A549 (cell line): ENCODE data around the gene TBPL2.

Experiments
- CTCF ChIP-seq: fragments of >200 bp; sonication (Bioruptor Twin); formaldehyde crosslinking; IDR thresholded peaks from 3 replicates; pipeline ENCODE4 v1.5.1; 2016
- E2F6 ChIP-seq: IDR thresholded peaks from 2 replicates; pipeline ENCODE4 v1.6.1; 2012; ENCODE audit warnings: low read depth, borderline replicate concordance
- EP300 ChIP-seq, 2 experiments: fragments of >200 bp; sonication (Bioruptor Twin); formaldehyde crosslinking; IDR thresholded peaks; 2 replicates in 1 of 2; 3 replicates in 1 of 2; pipeline ENCODE4 v1.6.1; 2016 to 2017
- JUN ChIP-seq, 2 experiments: fragments of >200 bp; sonication (Bioruptor Twin); formaldehyde crosslinking; IDR thresholded peaks; 2 replicates in 1 of 2; 3 replicates in 1 of 2; pipeline ENCODE4 v1.6.1; 2016 to 2017
- MAX ChIP-seq: IDR thresholded peaks from 2 replicates; pipeline ENCODE4 v1.6.1; 2012
- RAD21 ChIP-seq, 2 experiments: fragments of >200 bp in 1 of 2; sonication (Bioruptor Twin) in 1 of 2; formaldehyde crosslinking in 1 of 2; IDR thresholded peaks in 1 of 2; conservative IDR thresholded peaks in 1 of 2; 2 replicates in 1 of 2; 3 replicates in 1 of 2; pipeline ENCODE4 v1.6.1; 2012 to 2018; ENCODE audit warnings: inconsistent platforms in 1 of 2
- TF ChIP-seq, protein P1 (sequence below): fragments of 200-600 bp; sonication (generic); IDR thresholded peaks from 2 replicates; pipeline ENCODE4 v1.6.1; 2016; ENCODE audit warnings: antibody characterized with exemption, mild to moderate bottlenecking, moderate library complexity

GRCh38 chr14:55457496-55457895, 17.1 kb upstream of the TBPL2 start:
- TF ChIP-seq E2F6, result no peak
- no peak for TF ChIP-seq RAD21 (conservative IDR thresholded peaks at IDR 0.05 in 1 of 2, IDR thresholded peaks at IDR 0.05 in 1 of 2)
- no peak for TF ChIP-seq CTCF
- TF ChIP-seq, protein P1, sequence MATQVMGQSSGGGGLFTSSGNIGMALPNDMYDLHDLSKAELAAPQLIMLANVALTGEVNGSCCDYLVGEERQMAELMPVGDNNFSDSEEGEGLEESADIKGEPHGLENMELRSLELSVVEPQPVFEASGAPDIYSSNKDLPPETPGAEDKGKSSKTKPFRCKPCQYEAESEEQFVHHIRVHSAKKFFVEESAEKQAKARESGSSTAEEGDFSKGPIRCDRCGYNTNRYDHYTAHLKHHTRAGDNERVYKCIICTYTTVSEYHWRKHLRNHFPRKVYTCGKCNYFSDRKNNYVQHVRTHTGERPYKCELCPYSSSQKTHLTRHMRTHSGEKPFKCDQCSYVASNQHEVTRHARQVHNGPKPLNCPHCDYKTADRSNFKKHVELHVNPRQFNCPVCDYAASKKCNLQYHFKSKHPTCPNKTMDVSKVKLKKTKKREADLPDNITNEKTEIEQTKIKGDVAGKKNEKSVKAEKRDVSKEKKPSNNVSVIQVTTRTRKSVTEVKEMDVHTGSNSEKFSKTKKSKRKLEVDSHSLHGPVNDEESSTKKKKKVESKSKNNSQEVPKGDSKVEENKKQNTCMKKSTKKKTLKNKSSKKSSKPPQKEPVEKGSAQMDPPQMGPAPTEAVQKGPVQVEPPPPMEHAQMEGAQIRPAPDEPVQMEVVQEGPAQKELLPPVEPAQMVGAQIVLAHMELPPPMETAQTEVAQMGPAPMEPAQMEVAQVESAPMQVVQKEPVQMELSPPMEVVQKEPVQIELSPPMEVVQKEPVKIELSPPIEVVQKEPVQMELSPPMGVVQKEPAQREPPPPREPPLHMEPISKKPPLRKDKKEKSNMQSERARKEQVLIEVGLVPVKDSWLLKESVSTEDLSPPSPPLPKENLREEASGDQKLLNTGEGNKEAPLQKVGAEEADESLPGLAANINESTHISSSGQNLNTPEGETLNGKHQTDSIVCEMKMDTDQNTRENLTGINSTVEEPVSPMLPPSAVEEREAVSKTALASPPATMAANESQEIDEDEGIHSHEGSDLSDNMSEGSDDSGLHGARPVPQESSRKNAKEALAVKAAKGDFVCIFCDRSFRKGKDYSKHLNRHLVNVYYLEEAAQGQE, result no peak
- no peak for TF ChIP-seq EP300 (IDR thresholded peaks at IDR 0.05)
- no peak for TF ChIP-seq MAX
- no peak for TF ChIP-seq JUN (IDR thresholded peaks at IDR 0.05)
